GM19455 (cell line): ENCODE results near the gene SRD5A1.

Experiments used
- ATAC-seq: cut with Tn5 transposase; IDR thresholded peaks from one replicate; pipeline ENCODE4 v1.9.1; 2021; ENCODE audit not compliant: unreplicated experiment

SRD5A1 gene

GRCh38 chr5:6723816-6724300 lies 90.6 kb downstream of the SRD5A1 start:
- no peak for ATAC-seq
